ENCODE data around the gene SMIM22.

Gene SMIM22

GRCh38 chr16:4795828-4796572 is 831 bp downstream of the SMIM22 start:
- no peak for DNase-seq (ENCODE audit: low read depth, low spot score)

GRCh38 chr16:4796982-4797804 is 2.0 kb downstream of the SMIM22 start:
- no peak for DNase-seq (ENCODE audit: low read depth, low spot score)

GRCh38 chr16:4797805-4798252 is 2.7 kb downstream of the SMIM22 start:
- no peak for DNase-seq (ENCODE audit: low read depth, low spot score)

- DNase-seq (ENCODE audit: low read depth, low spot score) = no peak
Measured at GRCh38 chr16:4798456-4798855, 3.3 kb downstream of the SMIM22 start.

- DNase-seq (ENCODE audit: low read depth, low spot score) = no peak
Measured at GRCh38 chr16:4799171-4799855, 4.1 kb downstream of the SMIM22 start.

GRCh38 chr16:4800290-4801041 is 5.3 kb downstream of the SMIM22 start:
- DNase-seq (ENCODE audit: low read depth, low spot score) = no peak

- no peak for DNase-seq (ENCODE audit: low read depth, low spot score)
Measured at GRCh38 chr16:4801051-4801961, 6.1 kb downstream of the SMIM22 start.

GRCh38 chr16:4801962-4802658 is 6.9 kb downstream of the SMIM22 start, which contains the start of gene ROGDI:
TSS of gene ROGDI (minus strand) at chr16:4802633. CDS start at chr16:4802571, 62 bp downstream.
- DNase-seq (ENCODE audit: low read depth, low spot score) = no peak

GRCh38 chr16:4802659-4803287 is 7.6 kb downstream of the SMIM22 start:
- DNase-seq (ENCODE audit: low read depth, low spot score) = peak; percentile 79

- DNase-seq (ENCODE audit: low read depth, low spot score) = no peak
Measured at GRCh38 chr16:4803401-4803844, 8.3 kb downstream of the SMIM22 start.

- no peak for DNase-seq (ENCODE audit: low read depth, low spot score)
Measured at GRCh38 chr16:4803898-4804762, 9.0 kb downstream of the SMIM22 start.

- no peak for DNase-seq (ENCODE audit: low read depth, low spot score)
Measured at GRCh38 chr16:4805231-4805630, 10.1 kb downstream of the SMIM22 start.

- DNase-seq (ENCODE audit: low read depth, low spot score) = no peak
Measured at GRCh38 chr16:4806280-4806679, 11.1 kb downstream of the SMIM22 start.

- no peak for DNase-seq (ENCODE audit: low read depth, low spot score)
Measured at GRCh38 chr16:4811242-4811641, 16.1 kb downstream of the SMIM22 start.

GRCh38 chr16:4811773-4812172 is 16.6 kb downstream of the SMIM22 start:
- no peak for DNase-seq (ENCODE audit: low read depth, low spot score)

GRCh38 chr16:4813251-4814003 is 18.3 kb downstream of the SMIM22 start:
- DNase-seq (ENCODE audit: low read depth, low spot score) = no peak

GRCh38 chr16:4814046-4814445 is 18.9 kb downstream of the SMIM22 start:
- no peak for DNase-seq (ENCODE audit: low read depth, low spot score)
